ENCODE results near the gene EFNA1.

EFNA1 gene

DNA sequence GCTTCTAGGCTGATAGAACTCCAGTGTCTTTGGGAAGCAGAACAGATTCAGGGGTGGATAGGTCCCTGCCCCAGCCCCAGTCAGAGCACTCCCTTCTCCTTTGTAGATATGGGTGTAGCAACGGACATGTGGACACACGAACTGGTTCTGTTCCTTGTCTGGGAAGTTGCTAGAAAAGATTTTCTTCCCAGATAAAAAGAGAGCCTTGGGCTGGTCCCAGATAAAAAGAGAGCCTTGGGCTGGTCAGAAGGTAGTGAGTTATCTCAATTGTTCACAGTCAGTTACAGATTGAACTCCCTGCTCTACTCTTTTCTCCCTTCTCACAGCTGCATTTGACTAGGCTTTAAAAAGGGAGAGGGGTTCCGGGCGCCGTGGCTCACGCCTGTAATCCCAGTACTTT lies 7.4 kb upstream of the EFNA1 start:
- Histone ChIP-seq H3K27ac (peak overlapping the region in 3 of 21 experiments; percentile 19 to 59 (median 32)), H3K4me3 (no peak overlapping the region)

DNA sequence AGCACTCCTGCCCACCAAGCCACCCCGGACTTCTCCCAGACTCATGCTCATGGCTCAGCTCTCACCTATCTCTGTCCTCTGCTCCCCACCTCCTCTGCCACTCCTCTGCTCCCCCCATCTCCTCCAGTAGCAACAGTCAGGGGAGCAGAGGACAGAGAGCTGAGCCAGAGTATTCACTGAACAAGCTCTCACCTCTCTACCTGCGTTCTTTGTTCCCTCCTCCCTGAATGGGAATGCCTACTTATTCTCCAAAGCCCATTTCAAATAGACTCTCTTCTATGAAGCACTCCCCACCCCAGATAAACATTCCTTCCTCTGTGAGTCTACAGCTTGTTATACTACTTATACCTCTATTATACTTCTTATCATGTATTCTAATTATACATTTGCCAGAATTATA lies 6.4 kb upstream of the EFNA1 start:
- H3K4me3 ChIP-seq, result no peak overlapping the region

DNA sequence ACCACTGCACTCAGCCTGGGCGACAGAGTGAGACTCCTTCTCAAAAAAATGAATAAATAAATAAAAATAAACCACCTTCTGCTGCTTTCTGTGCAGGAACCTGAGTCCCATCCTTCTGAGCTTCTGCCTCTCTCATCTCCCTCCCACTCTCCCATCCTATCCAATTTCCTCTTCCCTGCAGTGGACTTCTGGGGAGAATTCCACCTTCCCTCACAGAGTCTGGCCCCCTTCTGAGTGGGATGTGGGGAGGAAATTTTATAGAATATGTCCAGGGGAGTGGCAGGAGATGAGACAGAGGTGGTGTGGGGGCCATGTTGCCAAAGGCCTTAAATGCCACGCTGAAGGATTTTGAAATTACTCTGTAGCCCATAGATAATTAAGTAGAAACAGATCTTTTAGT lies 5.4 kb upstream of the EFNA1 start:
- Histone ChIP-seq H3K4me3 (no peak overlapping the region), H3K27ac (no peak overlapping the region)

More for the DNA sequence above, 6.4 kb upstream of the EFNA1 start:
- H3K27ac ChIP-seq, result no peak overlapping the region

DNA sequence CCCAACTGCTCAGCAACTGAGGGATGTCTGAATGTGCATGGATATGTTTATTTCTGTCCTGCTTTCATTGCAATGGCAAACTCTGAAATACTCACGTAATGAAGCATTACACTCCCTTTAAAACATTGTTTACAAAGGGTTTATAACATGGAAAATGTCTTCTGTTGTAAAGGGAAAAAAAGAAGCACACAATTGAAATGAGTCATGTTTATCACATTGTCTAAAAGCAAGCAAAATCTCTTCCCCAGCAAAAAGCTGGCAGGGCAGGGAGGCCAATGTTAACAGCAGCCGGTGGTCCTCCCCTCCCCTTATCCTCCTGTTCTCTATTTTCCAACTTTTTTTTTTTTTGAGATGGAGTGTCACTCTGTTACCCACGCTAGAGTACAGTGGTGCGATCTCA lies 3.9 kb upstream of the EFNA1 start:
- H3K4me3 ChIP-seq, result no peak overlapping the region
- peak overlapping the region in 2 of 21 experiments; percentile 91 to 96 for H3K27ac ChIP-seq

DNA sequence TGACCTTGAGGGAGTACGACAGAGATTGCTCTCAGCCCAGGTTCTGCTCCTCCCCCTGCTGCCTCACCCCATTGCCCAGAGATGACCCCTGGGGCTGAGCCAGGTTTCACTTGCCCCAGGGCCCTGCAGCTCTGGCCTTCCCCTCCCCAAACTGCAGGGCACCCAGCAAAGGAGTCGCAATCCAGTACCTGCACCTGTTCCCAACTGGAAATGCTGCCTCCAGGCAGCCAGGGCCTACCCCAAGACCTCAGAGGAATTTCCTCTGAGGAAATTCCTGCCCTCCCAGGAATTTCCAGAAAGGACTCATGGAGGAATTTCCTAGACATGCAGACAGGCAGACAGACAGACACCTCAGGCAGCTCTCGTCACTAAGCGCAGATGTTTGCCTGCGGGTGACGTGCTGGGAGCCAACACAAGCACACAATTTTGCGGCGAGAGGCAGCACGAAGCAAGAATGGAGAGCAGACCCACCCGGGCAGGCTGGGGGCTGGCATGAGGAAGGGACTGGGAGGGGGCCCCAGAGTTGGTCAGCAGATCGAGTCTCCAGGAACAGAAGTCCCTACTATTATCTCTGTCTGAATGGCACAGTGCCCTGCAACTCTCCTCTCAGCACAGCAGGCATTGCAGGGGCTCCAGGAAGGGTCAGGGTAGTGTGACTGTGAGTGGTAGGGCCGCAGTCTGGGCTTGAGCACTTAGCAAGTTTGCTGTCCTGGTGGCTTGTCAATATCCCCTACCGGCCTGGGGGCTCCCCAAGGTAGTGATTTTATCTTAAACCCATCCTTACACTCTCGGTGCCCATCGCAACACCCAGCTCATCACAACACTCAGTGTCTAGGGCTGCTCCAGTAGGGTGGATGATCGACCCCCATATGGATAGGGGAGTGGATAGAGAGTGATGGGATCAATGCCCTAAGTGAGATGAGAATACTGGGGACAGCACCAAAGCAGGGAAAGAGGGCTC lies 2.9 kb upstream of the EFNA1 start:
- no peak overlapping the region for H3K4me3 ChIP-seq
- peak overlapping the region in 10 of 21 experiments; percentile 1 to 98 (median 92) for H3K27ac ChIP-seq

DNA sequence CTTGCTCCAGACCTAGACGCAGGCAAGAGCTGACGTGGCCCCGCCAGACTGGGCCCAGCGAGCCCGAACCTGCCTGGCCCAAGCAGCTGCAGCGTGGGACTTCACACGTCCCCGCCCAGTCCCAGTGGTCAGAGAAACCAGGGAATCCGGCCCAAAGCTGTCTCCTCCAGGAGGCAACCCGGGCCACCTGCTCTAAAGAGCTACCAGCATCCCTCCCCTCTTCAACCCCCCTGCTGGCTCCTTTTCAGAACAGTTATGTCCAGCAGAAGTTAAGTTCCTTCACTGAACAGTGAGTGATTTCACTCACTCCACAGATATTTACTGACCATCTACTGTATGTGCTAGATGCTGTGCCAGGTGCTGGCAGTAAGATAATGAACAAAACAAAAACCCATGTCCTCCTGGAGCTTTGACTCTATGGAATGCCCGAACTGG lies 2.1 kb upstream of the EFNA1 start:
- Histone ChIP-seq H3K4me3 (peak overlapping the region in 1 of 7 experiments; percentile 66), H3K27ac (peak overlapping the region in 15 of 21 experiments; percentile 58 to 98 (median 94))

DNA sequence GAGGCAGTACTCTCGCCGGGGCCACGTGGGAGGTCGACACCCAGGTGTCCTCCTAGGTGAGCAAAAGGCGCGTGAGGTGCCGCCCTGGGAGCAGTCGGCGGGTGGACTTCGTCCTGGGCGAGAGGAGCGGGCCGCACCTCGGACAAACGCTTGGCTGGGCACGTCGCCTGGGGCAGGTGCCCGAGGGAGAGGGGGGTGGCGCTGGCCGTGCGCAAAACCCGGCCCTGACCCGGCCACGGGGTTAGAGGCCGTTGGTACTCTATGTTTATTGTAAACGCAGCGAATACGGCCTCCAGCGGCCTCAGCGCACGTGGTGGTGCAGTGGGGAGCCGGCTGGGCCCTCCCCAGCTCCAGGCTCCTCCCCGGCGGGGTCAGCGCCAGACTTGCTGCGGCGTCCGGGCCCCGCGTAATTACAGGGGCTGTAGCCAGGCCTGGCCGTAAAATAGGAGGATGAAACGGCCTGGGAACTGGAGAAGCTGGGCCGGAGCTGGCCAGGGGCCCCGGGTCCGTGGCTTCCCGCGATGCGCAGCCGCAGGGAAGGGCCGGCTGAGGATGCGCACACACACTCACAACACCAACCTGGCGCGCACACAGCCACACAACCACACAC lies 1.6 kb upstream of the EFNA1 start:
- peak overlapping the region in 20 of 21 experiments; percentile 58 to 98 (median 92) for H3K27ac ChIP-seq
- peak overlapping the region; percentile 52 to 67 (median 61) for H3K4me3 ChIP-seq

DNA sequence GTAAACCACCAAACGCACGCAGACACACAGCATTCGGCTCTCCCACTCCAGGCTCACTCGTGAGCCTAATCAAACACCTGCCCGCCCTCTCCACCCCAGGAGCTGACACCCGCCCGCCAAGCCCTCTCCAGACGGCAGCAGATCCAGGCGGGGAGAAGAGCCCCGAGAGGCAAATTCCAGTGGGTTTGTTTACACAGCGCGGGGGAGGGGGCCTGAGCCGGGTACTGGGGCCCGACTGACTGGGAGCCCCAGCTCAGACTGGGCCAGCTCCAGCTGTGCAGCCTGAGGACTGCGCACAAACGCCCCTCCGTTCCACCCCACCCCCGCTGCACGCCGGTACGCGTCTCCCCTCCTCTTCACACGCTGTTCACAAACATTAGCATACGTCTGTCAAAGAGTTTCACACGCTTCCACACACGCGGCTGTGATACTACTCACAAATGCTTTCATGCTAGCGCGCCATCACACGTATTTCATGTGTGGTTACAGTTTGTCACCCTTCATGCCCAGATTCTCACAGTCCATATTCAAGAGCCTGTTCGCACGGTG lies 1.0 kb upstream of the EFNA1 start:
- Histone ChIP-seq H3K4me3 (peak overlapping the region; percentile 52 to 67 (median 61)), H3K27ac (peak overlapping the region in 20 of 21 experiments; percentile 58 to 98 (median 92))

DNA sequence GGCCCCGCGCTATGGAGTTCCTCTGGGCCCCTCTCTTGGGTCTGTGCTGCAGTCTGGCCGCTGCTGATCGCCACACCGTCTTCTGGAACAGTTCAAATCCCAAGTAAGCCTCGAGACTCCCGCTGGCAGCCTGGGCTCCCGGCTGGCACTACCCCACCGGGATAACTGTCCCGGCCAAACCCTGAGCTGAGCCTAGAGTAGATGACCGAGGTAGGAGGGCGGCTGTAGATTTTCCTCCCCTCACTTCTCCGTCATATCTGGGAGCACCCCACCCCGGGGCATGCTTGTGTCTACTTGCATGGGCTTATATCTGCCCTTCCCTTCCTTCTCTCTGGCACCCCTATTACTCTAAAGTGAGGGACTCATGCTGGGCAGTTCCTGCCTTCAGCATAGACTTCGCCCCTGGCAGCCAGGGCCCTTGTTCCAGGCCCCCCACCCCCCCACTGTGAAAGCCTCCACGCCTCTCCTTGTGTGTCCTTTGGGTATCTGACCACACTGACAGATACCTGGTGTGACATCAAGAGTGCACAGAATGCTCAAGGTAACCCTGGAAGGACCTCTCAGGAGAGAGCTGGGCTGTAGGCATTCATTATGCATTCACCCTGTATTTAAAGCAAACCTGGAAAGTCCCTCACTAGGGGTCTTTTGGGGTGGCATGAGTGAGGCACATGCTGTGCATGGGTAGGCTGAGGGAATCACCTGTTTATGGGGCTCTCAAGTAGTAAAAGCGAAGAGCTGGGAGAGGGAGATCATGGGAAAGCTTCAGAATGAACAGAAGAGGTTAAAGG lies 485 bp downstream of the EFNA1 start:
- Histone ChIP-seq H3K4me3 (peak overlapping the region; percentile 52 to 67 (median 61)), H3K27ac (peak overlapping the region; percentile 51 to 98 (median 91))

DNA sequence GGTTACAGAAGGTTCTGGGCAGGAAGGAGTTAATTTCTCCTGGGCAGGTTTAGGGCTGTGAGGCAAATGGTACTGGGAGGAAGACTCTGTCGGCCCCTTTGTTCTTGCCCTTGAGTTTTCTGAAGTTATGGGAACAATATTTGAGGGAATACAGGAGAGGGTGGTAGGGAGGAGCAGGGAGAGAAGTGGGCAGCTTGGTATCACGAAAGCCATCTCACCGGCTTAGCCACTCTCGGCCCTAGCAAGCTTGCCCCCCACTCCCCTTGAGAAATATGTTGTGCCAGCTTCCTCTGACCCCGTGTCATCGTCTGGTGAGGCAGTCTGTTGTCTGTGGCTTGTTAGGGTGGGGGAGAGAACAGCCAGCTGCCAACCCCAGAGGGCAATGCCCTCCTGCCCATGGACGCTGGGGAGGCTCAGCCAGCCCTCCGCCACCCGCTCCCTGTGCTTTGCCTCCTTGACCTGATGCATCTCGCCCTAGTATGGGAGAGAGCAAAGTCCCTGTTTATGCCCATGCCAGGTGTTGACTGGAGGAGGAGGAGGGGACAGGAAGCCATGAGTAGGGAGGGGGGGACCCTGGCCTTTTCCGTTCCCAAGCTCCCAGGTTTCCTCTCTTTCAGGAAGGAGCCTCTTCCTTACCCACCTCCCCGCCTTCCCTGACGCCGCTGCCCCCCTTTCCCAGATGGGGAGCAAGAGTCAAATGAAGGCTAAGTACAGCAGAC lies 1.2 kb downstream of the EFNA1 start:
- Histone ChIP-seq H3K27ac (peak overlapping the region; percentile 23 to 98 (median 91)), H3K4me3 (peak overlapping the region; percentile 52 to 67 (median 61))

DNA sequence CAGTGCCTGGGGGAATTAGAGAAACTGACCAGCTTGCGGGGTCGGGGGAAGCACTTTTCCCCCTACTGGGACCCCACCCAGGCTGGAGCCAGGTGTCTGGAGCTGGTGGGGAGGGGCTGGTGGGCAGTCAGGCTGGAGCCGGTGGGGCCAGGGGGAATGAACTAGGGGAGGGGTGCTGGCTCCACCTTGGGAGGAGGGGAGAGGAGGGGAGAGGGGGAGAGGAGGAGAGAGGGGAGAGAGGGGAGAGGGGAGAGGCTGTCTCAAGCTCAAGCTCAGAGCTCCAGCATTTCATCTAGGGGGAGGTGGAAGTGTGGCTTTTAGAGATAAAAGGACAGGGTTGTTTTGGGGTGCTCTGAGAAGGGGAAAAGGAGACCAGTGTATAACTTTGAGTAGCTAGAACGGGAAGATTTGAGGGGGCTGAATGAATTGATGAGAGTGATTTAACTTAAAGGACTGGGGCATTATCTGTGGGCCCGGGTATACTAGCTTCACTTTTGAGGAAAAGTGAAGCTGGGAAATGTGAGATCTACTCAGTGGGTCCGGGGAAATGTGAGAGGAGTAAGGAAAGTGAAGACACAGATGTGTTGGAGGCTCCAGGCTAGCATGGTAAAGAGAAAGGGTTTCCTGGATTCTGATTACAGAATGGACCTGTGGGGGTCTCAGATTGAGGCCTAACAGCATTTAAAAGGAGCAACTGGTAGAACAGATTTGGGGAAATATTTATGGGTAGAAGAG lies 2.8 kb downstream of the EFNA1 start:
- H3K4me3 ChIP-seq, result peak overlapping the region; percentile 52 to 67 (median 61)
- peak overlapping the region in 20 of 21 experiments; percentile 67 to 98 (median 92) for H3K27ac ChIP-seq

DNA sequence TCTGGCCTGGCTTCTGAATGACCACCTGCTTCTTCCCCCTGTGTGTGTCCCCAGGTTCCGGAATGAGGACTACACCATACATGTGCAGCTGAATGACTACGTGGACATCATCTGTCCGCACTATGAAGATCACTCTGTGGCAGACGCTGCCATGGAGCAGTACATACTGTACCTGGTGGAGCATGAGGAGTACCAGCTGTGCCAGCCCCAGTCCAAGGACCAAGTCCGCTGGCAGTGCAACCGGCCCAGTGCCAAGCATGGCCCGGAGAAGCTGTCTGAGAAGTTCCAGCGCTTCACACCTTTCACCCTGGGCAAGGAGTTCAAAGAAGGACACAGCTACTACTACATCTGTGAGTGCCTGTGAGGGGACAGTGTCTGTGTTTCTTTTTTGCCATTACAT lies 3.6 kb downstream of the EFNA1 start:
- Histone ChIP-seq H3K27ac (peak overlapping the region in 10 of 21 experiments; percentile 37 to 98 (median 92)), H3K4me3 (peak overlapping the region in 2 of 7 experiments; percentile 54 to 66)

DNA sequence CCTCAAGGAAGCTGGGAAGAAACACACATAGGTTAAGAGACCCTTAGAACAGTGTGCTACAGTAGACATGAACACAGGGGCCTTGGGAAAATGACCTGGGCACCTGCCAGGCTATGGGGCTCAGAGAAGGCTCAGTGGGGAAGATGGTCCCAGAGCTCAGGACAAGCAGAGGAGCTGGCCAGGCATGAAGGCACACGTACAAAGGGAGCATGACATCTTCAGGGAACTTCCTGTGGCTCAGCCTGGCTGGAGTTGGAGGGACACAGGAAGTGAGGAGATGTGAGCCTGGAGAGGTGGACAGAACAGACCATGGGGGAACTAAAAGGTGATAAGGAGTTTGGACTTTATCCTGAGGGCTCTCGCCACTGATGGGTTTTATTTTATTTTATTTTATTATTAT lies 4.2 kb downstream of the EFNA1 start:
- Histone ChIP-seq H3K27ac (peak overlapping the region in 7 of 21 experiments; percentile 28 to 97 (median 82)), H3K4me3 (peak overlapping the region in 2 of 7 experiments; percentile 54 to 66)

DNA sequence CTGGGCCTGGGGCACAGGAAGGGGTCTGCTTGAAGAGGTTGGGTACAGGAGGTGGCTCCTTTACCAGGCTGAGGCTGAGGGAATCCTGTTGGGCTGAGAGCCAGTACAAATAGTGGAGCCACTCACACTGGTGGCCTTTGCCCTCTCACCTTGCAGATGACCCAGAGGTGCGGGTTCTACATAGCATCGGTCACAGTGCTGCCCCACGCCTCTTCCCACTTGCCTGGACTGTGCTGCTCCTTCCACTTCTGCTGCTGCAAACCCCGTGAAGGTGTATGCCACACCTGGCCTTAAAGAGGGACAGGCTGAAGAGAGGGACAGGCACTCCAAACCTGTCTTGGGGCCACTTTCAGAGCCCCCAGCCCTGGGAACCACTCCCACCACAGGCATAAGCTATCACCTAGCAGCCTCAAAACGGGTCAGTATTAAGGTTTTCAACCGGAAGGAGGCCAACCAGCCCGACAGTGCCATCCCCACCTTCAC lies 6.2 kb downstream of the EFNA1 start:
- Histone ChIP-seq H3K4me3 (peak overlapping the region in 1 of 7 experiments; percentile 16), H3K27ac (peak overlapping the region in 13 of 21 experiments; percentile 92 to 98 (median 97))

DNA sequence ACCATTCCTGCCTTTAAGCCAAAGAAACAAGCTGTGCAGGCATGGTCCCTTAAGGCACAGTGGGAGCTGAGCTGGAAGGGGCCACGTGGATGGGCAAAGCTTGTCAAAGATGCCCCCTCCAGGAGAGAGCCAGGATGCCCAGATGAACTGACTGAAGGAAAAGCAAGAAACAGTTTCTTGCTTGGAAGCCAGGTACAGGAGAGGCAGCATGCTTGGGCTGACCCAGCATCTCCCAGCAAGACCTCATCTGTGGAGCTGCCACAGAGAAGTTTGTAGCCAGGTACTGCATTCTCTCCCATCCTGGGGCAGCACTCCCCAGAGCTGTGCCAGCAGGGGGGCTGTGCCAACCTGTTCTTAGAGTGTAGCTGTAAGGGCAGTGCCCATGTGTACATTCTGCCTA lies 6.6 kb downstream of the EFNA1 start:
- Histone ChIP-seq H3K4me3 (peak overlapping the region in 2 of 7 experiments; percentile 16 to 82), H3K27ac (peak overlapping the region in 18 of 21 experiments; percentile 89 to 98 (median 96))

DNA sequence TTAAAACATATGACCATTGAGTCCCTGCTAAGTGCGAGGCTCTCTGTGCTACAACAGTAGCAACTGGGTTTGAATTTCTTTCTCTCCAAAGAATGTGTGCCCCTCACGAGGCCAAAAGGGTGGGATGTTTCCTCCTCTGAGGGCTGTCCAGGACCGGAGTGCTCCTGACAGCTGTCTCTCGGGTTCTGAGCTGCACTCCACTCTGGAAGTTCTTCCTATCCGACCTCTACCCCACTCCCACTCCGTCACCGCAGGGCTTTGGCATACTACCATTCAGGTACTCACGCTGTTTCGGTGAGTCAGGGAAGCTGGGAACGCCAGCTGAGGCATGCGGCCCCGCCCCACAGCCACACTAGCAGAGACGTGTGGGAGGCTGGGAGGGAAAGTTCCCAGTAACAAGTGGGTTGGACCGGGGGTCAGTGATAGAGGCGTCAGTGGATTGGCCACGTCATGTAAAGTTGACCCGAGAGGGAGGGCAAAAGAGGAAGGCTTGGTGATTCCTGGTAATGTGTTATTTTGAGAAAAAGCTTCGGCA lies 7.3 kb downstream of the EFNA1 start:
- Histone ChIP-seq H3K4me3 (peak overlapping the region; percentile 55 to 82 (median 62)), H3K27ac (peak overlapping the region; percentile 65 to 98 (median 96))

DNA sequence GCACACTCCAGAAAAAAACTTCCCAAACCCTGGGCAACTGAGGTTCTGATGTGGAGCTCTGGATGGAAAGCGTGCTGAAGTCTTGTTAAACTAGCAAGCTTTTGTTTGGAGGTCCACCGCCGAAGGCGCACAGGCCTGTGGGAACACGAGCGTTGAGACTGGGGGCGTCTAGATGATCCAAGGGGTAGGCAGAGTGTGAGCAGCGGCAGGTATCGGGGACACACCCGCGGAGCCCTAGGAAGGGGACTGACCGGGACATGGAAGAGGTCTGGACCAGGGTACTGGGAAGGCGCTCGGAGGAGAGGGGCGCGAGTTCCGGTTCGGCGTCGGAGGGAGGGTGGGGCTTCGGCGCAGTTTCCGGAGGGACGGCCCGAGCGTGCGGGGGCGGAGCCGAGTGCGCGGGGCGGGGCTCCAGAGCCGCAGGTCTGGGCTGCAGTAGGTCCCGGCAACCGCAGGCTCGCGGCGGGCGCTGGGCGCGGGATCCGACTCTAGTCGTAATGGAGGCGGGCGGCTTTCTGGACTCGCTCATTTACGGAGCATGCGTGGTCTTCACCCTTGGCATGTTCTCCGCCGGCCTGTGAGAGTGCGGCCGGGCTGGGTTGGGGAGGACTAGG lies 7.8 kb downstream of the EFNA1 start, which contains the start of gene SLC50A1:
Gene SLC50A1 (plus strand): TSS at position 438 of the 614 bp plus-strand sequence. CDS start 60 bp downstream, at position 498.
- Histone ChIP-seq H3K4me3 (peak within 1 kb of the TSS; percentile 55 to 82 (median 62)), H3K27ac (peak within 1 kb of the TSS; percentile 68 to 98 (median 96))
